GM19240 (cell line): ENCODE data around the gene ALDOA.
"Not testable (repeated sequence)": the region's sequence is repeated elsewhere in the genome, so short reads cannot be mapped to it uniquely, and the experiment has no call there.

Experiments
- DNase-seq: peaks from one replicate; pipeline ENCODE4 v3.0.0; 2011; ENCODE audit warnings: low spot score; ENCODE audit not compliant: insufficient read length

Gene ALDOA

DNA sequence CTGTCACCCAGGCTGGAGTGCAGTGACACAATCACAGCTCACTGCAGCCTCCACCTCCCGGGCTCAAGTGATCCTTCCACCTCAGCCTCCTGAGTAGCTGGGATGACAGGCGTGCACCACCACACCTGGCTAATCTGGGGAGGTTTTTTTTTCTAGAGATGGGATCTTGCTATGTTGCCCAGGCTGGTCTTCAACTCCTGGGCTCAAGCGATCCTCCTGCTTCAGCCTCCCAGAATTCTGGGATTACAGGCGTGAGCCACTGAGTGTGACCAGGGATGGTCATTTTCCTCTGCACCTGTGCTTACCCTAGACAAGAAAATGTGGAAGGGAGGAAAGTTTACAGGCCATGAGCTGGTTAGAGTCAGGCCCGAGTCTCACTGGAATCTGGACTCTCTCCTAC lies 24.9 kb upstream of the ALDOA start:
- not testable (repeated sequence) for DNase-seq

DNA sequence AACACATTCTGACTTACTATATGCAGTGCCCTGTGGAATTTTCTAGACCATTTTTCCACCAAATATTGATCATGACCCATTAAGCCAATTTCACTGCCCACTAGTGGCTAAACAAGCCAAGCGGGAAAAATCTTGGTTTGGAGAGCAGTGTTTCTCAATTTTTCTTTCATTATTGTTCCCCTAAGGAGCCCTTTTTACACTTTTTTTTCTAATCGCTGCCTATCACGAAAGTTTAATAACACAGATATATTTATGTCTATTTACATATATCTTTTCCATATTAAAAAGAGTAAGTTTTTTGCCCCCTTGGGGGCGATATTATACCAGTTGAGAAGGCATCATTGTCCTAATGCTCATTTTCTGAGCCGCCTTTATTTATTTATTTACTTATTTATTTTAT lies 23.7 kb upstream of the ALDOA start:
- no peak for DNase-seq

DNA sequence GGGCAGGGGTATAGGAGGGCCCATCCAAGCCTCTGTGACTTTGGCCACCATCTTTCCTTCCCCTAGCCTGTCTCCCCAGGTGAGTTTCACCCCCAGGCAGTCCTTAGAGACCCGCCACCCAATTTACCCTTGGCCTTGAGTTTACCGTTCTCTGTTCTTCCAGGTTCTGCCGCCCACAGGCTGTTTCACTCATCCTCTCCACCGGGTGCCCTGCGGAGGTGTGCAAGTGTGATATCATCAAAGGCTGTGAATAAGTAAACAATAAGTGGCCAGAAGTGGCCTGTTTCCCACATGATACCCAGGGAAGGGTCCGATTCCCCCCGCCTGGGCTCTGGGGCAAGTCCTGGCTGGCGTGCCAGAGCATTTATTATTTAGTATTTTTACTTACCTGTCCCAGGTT lies 19.4 kb upstream of the ALDOA start:
- DNase-seq: no peak

DNA sequence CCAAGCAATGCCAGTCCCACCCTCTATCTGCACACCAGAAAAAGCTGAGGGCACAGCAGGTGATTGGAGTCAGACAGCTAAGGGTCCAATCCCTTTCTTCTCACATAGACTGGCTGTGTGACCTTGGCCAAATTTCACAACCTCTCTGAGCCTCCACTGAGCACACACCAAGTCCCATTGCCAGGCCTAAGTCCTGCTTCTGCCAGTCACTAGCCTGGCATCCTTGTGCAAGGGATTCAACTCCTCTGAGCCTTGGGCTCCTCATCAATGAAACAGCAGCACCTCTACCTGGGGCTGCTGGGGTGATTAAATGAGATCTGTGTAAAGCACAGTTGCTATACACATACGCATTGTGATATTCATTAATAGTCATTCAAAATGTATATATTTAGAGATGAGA lies 19.0 kb upstream of the ALDOA start:
- no peak for DNase-seq

DNA sequence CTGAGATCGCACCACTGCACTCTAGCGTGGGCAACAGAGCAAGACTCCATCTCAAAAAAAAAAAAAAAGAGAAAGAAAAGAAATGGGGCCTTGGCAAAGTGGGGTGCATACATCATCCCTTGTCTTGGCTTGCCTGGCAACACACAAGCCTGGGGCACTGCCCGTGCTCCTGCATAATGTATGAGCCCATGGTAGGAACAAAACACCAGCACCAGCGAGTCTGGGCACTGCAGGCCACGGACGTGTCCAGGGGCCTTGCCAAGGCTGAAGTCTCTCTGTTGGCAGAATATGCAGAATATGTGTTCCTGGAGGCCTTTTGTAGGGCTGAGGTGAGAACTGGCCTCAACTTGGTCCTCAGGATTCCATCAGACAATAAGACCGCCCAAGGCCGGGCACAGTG lies 15.7 kb upstream of the ALDOA start:
- DNase-seq: no peak

DNA sequence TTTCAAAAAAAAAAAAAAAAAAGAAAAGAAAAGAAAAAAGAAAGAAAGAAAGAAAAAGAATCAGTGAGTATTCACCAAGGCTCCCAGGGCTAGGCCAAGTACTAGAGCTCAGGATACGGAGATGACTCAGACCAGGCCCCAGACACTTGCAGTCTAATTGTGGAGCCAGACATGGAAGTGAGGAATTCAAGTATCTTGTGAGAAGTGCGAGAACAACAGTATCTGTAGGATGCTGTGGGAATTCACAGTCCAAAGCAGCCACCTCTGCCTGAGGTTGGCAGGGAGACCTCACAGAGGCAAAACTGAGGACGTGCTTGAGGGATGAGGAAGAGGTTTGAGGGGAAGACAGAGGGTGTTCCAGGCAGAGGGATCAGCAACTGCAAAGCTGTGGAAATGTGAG lies 14.0 kb upstream of the ALDOA start:
- DNase-seq: no peak

DNA sequence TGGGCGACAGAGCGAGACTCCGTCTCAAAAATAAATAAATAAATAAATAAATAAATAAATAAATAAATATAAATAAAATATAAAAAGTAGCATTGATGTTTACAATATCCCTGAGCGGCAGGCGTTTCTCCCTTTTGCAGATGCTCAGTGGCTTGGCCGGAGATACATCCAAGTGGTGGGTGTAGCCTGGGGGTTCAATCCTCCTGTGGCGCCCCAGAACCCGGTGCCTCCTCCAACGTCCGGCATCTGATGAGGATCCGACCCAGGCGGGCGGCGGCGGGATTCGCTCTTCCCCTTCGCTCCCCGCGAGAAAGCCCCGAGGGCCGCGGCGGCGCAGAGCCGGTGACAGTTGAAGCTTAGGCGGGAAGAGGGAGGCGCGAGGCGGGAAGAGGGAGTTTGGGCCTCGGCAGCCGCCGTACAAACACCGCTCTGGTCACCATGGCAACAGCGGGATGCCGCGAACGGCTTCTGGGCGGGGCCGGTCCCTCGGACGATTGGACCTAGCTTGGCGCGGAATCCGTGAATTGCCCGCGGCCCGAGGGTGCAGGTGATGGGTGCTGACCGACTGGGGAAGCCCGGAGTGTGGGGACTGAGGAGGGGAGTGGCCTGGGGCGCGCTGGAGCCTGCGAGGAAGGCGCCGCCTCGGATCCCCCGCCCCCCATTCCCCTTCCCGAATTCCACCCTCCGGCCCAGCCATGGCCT lies 12.7 kb upstream of the ALDOA start:
- DNase-seq: peak; percentile 90

DNA sequence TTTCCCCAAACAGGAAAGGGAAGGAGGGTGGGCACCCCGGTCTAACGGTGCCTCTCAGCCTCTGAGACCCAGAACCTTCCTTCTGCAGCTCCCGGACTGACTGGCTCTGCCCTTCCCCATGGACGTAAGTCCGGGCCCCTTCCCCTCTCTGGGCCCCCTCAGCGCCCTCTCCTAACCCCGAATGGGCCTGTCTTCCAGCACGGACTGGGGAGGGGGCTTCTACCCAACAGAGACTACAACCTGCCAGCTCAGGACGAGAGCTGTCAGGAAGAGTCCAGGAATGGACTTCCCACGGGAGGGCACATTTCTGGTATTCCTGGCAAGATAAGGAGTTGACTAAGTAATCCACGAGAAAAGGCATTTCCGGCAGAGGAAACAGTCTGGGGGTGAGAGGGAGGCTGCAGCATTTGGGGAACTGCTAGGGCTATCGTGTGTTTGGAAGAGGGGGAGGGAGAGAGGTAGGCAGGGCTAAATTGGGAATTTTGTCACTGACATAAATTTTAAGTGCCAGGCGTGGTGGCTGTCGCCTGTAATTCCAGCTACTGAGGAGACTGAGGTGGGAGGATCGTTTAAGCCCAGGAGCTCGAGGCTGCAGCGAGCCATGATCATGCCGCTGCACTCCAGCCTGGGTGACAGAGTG lies 12.1 kb upstream of the ALDOA start:
- DNase-seq: no peak

DNA sequence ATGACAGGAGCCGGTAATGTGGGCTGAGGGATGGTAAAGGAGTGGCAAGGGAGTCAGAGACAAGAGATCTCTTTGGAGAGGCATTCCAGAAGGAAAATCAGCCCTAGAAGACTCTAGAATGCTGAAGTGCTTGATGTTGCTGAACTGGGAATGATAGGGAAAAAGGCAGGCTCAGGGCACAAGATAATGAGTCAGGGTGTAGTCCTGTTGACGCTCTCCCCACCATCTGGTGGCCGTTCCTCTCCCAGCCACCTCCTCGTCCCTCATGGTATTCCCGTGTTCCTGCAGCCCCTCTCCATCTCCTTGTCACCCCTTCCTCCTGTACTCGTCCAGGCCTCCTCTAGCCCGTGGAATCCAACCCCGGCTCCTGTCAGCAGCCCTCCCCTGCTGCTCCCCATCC lies 11.1 kb upstream of the ALDOA start:
- no peak for DNase-seq

DNA sequence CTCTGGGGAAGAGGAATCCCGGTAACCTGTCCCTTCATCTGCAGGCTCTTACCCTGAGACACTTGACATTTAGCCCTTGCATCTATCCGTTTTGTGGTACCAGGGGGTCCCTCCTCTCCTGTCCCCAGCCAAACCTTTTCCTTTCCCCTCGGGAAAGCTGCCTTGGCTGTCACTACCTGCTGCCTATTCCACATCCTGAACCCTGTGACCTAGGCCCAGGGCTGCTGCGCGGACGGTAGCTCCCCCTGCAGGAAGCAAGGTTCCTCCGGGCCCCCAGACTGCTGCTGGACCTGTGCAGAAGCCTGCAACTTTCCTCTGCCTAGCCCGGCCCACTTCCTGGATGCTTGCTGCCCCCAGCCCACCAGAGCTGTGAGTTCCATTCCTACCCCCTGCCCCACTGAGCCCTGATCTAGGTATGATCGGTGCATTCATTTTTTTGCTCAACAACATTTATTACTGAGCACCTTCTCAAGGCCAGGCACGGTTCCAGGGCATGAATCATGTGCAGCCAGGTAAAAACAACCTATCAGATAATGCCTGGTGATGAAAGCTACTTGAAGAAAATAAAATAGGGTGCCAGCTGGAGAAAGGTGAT lies 10.5 kb upstream of the ALDOA start:
- no peak for DNase-seq

DNA sequence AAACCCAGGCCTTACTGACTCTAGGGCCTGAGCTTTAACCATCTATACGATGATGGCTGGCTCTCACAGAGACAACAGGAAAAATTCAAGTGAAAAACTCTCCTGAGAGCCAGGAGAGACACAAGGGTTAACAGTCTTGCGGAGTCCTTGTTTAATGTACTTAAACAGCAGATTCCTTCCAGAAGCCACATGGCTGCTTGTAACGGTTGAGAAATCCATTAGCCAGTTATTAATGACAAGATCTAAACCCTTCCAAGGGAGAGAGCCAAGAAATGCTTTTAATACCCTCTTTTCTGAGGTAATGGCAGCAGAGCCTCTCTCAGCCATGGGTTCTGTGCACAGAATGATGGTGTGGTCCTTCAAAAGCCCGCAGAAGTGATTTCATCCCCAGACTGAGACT lies 5.2 kb upstream of the ALDOA start:
- DNase-seq: no peak

DNA sequence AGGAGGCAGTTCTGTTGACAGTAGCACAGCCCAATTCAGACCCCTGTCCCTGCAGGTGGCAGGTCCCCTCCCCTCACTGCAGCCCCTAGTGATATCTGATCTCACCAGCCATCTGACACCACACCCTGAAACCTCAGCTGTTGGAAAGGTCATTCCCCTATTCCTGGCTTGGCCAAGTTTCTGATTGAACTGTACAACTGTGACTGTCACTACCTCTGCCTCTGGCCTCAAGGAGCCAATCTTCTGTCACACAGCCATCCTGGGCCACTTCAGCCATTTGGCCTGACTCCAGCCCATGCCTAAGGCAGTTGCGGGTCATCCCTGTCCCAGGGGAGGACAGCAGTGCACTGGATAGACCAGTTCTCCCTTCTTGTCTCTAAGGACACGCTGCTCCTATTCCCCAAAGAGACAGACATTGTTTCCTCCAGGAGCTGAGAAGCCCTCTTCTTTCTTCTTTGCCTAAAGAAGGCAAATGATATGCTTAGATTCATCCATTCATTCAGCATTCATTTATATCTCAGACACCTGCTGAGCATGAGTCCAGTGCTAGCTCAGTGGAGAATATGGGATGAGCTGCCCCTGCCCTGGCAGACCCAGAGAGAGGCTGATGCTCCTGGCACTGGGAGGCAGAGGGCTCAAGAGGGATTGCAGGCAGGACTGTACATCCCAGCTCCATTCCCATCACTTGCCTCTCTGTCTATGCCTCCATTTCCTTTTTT lies 4.6 kb upstream of the ALDOA start:
- no peak for DNase-seq

DNA sequence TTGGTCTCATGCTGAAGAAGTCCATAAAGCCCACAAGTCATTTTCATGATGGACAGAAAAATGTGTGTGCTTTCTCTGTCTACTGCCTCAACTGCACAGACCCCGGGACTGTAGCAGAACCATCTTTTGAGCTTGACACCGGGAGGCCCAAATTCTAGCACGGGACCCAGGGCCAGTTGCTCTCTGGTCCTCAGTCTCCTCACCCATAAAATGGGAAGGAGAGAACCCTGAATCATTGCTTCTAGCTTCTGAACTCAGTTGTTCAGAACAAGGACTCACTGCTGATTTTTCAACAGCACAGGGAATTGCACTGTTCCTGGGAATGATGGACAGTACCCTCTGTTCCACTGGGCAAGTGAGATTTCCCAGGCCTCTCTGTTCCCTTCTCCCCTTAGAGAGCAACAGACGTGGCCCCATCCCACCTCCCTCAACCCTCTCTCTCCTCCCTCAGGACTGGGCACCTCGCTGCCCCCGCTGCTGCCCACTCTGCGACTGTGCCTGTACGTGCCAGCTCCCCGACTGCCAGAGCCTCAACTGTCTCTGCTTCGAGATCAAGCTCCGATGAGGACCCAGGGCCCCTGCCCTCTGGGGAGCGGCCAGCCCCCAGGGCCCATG lies 2.2 kb upstream of the ALDOA start:
- DNase-seq: no peak

DNA sequence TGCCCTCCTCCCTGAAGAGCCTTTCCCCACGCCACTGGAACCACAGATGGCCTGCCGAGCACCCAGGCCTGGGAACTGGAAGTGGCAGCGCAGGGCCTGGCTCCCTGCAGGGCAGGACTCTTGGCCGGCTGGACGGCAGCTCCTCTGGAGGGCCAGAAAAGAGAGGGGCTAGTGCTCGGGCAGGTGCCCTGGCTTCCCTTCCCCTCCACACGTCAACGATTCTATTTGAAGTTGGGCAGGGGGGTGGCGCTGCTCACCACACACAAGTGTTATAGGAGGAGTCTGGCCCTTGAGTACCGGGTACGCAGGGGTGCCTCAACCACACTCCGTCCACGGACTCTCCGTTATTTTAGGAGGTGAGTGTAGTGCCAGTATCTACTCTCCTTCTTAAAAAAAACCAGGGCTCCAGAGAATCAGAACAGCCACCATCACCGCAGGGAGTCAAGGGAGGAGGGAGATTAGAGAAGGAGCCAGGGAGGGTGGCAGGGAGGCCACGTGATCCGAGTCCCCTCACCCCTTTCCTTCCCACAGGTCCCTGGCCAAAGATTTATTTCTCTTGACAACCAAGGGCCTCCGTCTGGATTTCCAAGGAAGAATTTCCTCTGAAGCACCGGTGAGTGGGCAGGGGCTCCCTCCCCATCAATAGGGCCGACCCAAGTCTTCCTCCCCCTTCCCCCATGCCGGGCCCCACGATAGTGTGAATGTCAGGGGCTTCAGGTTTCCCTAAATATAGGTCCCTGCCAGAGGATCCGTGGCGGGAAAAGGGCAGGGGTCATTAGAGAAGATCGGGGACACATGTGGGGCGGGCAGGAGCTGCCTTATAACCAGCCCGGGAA lies 1.4 kb upstream of the ALDOA start:
- DNase-seq: no peak

DNA sequence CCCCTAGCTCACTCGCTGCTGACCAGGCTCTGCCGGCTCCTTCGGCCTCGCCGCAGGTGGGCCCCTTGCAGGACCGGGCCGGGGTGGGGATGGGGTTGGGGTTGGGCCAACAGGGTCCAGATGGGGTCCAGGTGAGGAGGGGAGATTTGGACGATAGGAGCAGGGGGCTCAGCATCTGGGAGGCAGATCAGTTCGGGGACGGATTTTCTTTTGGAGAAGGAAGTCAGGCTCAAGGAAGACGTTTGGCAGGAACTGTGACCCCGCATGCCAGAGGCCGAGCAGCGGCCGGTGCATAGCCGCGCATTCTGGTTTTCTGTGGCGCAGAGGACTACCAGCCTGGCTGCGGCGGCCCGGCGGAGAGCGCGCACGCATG lies 845 bp upstream of the ALDOA start:
- DNase-seq: no peak

DNA sequence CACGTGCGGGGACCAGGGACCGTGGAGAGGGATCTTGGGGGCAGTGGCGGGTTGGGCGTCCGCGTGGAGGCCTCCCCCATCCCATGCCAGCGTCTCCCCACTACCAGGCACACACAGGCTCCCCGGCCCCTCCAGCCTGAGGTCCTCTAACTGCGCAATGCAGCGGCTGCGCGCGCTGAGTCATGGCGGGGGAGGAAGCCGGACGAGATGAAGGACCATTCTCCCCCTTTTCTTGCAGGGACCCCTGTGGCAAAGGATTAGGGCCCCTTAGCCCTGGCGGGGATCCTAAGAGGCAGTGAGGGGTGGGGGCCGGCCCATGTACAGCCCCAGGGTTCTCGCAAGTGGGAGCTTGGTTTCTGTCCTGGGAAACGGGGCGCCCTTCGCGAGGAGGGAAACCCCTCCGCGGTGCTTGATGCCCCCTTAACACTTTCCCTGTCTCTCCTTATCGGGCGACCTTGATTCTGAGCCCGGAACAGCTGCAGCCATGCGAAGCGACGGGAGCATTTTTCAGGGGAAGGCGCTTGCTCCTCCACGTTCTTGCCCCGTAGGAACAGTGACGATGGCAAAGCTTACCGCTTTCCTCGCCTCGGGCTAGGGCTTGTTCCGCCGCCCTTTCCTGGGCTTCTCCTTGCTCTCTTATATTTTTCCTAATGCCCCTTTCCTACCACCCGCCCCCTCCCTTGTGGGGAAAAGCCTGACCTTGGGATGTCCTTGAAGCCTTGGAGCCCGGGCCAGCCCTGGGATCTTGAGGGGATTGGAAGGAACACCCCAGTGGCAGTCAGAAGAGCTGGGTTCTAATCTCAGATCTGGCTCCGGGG lies 592 bp downstream of the ALDOA start:
- DNase-seq: no peak

DNA sequence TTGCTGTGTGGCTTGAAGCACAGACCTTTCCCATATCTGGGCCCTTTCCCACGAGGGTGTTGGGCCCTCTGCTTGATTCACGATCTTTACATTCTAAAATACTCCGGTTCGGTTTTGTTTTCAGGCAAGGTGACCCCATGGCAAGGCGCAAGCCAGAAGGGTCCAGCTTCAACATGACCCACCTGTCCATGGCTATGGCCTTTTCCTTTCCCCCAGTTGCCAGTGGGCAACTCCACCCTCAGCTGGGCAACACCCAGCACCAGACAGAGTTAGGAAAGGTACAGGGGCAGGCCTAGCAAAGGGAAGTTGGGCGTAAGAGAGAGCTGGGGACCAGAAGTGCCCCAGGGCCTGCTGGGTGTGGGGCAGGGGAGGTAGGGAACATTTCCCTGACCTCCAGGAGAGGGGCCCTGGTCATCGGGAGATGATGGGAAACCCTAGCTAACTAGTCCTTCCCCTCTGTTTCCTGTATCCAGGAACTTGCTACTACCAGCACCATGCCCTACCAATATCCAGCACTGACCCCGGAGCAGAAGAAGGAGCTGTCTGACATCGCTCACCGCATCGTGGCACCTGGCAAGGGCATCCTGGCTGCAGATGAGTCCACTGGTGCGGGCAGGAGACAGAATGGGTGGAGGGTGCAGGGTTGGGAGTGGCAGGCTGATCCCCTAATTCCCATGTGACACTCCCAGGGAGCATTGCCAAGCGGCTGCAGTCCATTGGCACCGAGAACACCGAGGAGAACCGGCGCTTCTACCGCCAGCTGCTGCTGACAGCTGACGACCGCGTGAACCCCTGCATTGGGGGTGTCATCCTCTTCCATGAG lies 1.4 kb downstream of the ALDOA start:
- no peak for DNase-seq

DNA sequence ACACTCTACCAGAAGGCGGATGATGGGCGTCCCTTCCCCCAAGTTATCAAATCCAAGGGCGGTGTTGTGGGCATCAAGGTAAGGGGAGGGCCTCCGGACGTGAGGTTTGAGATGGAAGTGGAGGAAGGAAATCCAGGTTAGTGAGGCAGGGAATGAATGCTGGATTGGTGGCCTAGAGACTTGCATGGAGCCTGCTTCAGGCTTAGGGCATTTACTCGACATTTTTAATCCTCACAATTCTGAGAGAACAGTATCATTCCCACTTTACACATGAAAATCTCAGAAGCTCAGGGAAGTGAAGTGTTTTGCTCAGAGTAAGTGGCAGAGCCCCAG lies 2.0 kb downstream of the ALDOA start:
- DNase-seq: no peak

DNA sequence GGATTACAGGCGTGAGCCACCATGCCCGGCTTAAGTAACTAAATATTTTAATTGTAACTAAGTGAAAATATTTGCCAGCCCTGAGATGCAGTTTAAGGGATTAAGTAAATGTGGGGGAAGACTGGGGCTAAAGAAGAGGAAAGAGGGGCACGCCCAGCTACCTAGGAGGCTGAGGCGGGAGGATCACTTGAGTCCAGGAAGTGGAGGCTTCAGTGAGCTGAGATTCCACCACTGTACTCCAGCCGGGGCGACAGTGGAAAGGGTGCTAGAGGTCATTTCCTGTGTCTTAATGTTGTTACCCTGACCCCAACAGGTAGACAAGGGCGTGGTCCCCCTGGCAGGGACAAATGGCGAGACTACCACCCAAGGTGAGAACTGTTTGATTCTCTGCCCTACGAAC lies 2.8 kb downstream of the ALDOA start:
- DNase-seq: no peak
